Measurements from ENCODE around the gene DHX57.
A peak's percentile ranks its signal among the peaks of the same experiment; 100 is the strongest.
"Not testable (repeated sequence)": the region's sequence is repeated elsewhere in the genome, so short reads cannot be mapped to it uniquely, and the experiment has no call there.

The DHX57 gene

GRCh38 chr2:38856165-38856564 is 19.6 kb downstream of the DHX57 start:
- DNase-seq (ENCODE audit: low read depth in 1 of 2, low spot score in 1 of 2) = peak in 1 of 2 experiments; percentile 44
- TF ChIP-seq JUND (IDR thresholded peaks at IDR 0.05; ENCODE audit: low read depth) = no peak

GRCh38 chr2:38850045-38850444 is 25.7 kb downstream of the DHX57 start:
- no peak for TF ChIP-seq JUND (IDR thresholded peaks at IDR 0.05; ENCODE audit: low read depth)
- in situ Hi-C loops (cut with HindIII; ENCODE audit: low pct_unique_long_range_greater_than_20kb, low sequenced_read_pairs) = no loop called here
- no peak for DNase-seq (ENCODE audit: low read depth in 1 of 2, low spot score in 1 of 2)

More at GRCh38 chr2:38856165-38856564, 19.6 kb downstream of the DHX57 start:
- in situ Hi-C loops (cut with HindIII; ENCODE audit: low pct_unique_long_range_greater_than_20kb, low sequenced_read_pairs) = no loop called here

- in situ Hi-C loops (cut with HindIII; ENCODE audit: low pct_unique_long_range_greater_than_20kb, low sequenced_read_pairs) = no loop called here
- DNase-seq (ENCODE audit: low read depth in 1 of 2, low spot score in 1 of 2) = no peak
- TF ChIP-seq JUND (IDR thresholded peaks at IDR 0.05; ENCODE audit: low read depth) = no peak
Measured at GRCh38 chr2:38836791-38837190, 38.9 kb downstream of the DHX57 start.

GRCh38 chr2:38835990-38836389 is 39.7 kb downstream of the DHX57 start:
- in situ Hi-C loops (cut with HindIII; ENCODE audit: low pct_unique_long_range_greater_than_20kb, low sequenced_read_pairs) = no loop called here
- no peak for DNase-seq (ENCODE audit: low read depth in 1 of 2, low spot score in 1 of 2)
- TF ChIP-seq JUND (IDR thresholded peaks at IDR 0.05; ENCODE audit: low read depth) = no peak

GRCh38 chr2:38835015-38835601 is 40.6 kb downstream of the DHX57 start:
- in situ Hi-C loops (cut with HindIII; ENCODE audit: low pct_unique_long_range_greater_than_20kb, low sequenced_read_pairs) = no loop called here
- TF ChIP-seq JUND (IDR thresholded peaks at IDR 0.05; ENCODE audit: low read depth) = no peak
- peak in 1 of 2 experiments; percentile 35 for DNase-seq (ENCODE audit: low read depth in 1 of 2, low spot score in 1 of 2)

- in situ Hi-C loops (cut with HindIII; ENCODE audit: low pct_unique_long_range_greater_than_20kb, low sequenced_read_pairs) = no loop called here
- DNase-seq (ENCODE audit: low read depth in 1 of 2, low spot score in 1 of 2) = no peak
Measured at GRCh38 chr2:38830526-38831159, 45.1 kb downstream of the DHX57 start.

GRCh38 chr2:38829971-38830370 is 45.8 kb downstream of the DHX57 start:
- DNase-seq (ENCODE audit: low read depth in 1 of 2, low spot score in 1 of 2) = no peak
- in situ Hi-C loops (cut with HindIII; ENCODE audit: low pct_unique_long_range_greater_than_20kb, low sequenced_read_pairs) = no loop called here
- no peak for TF ChIP-seq JUND (IDR thresholded peaks at IDR 0.05; ENCODE audit: low read depth)

More at GRCh38 chr2:38830526-38831159, 45.1 kb downstream of the DHX57 start:
- no peak for TF ChIP-seq JUND (IDR thresholded peaks at IDR 0.05; ENCODE audit: low read depth)

GRCh38 chr2:38828460-38828859 is 47.3 kb downstream of the DHX57 start:
- no peak for DNase-seq (ENCODE audit: low read depth in 1 of 2, low spot score in 1 of 2)
- no peak for TF ChIP-seq JUND (IDR thresholded peaks at IDR 0.05; ENCODE audit: low read depth)
- in situ Hi-C loops (cut with HindIII; ENCODE audit: low pct_unique_long_range_greater_than_20kb, low sequenced_read_pairs) = no loop called here

- in situ Hi-C loops (cut with HindIII; ENCODE audit: low pct_unique_long_range_greater_than_20kb, low sequenced_read_pairs) = not testable (repeated sequence)
Measured at GRCh38 chr2:38827539-38828145, 48.1 kb downstream of the DHX57 start.

GRCh38 chr2:38825956-38826355 is 49.8 kb downstream of the DHX57 start:
- DNase-seq (ENCODE audit: low read depth in 1 of 2, low spot score in 1 of 2) = no peak
- no peak for TF ChIP-seq JUND (IDR thresholded peaks at IDR 0.05; ENCODE audit: low read depth)
- in situ Hi-C loops (cut with HindIII; ENCODE audit: low pct_unique_long_range_greater_than_20kb, low sequenced_read_pairs) = no loop called here

More at GRCh38 chr2:38827539-38828145, 48.1 kb downstream of the DHX57 start:
- not testable (repeated sequence) for DNase-seq (ENCODE audit: low read depth in 1 of 2, low spot score in 1 of 2)

GRCh38 chr2:38824906-38825305 is 50.8 kb downstream of the DHX57 start:
- in situ Hi-C loops (cut with HindIII; ENCODE audit: low pct_unique_long_range_greater_than_20kb, low sequenced_read_pairs) = no loop called here
- TF ChIP-seq JUND (IDR thresholded peaks at IDR 0.05; ENCODE audit: low read depth) = no peak
- no peak for DNase-seq (ENCODE audit: low read depth in 1 of 2, low spot score in 1 of 2)

GRCh38 chr2:38823386-38823785 is 52.3 kb downstream of the DHX57 start:
- no peak for DNase-seq (ENCODE audit: low read depth in 1 of 2, low spot score in 1 of 2)
- TF ChIP-seq JUND (IDR thresholded peaks at IDR 0.05; ENCODE audit: low read depth) = no peak
- in situ Hi-C loops (cut with HindIII; ENCODE audit: low pct_unique_long_range_greater_than_20kb, low sequenced_read_pairs) = no loop called here

GRCh38 chr2:38818565-38818964 is 57.2 kb downstream of the DHX57 start:
- no peak for TF ChIP-seq JUND (IDR thresholded peaks at IDR 0.05; ENCODE audit: low read depth)
- DNase-seq (ENCODE audit: low read depth in 1 of 2, low spot score in 1 of 2) = no peak
- in situ Hi-C loops (cut with HindIII; ENCODE audit: low pct_unique_long_range_greater_than_20kb, low sequenced_read_pairs) = no loop called here

Measured in T47D (cell line).